CD14-positive monocyte (primary cell): ENCODE results near the gene LRRC4. TPM values are rescaled to one million over a fixed set of nuclear protein-coding genes. Genes with fewer than 3 reads are reported as not detected.

ENCODE experiments used
- DNase-seq, 3 donors: peaks; one replicate each; pipeline ENCODE4 v3.0.0-alpha.2; 2011 to 2022
- H2AFZ ChIP-seq: 2 replicates; pipeline ENCODE4 v1.6.0; 2012; ENCODE audit warnings: mild to moderate bottlenecking, low read depth, low read length, inconsistent platforms; ENCODE audit not compliant: insufficient read depth, poor library complexity, severe bottlenecking
- H3K27ac ChIP-seq, 2 donors: 1 replicate in 1 of 2; 2 replicates in 1 of 2; pipeline ENCODE4 v1.5.1; 2012 to 2013; ENCODE audit warnings: low read length in 2 of 2, control low read depth in 1 of 2, inconsistent platforms in 1 of 2, low read depth in 1 of 2, mild to moderate bottlenecking in 1 of 2
- H3K27me3 ChIP-seq, 2 donors: one replicate each; pipeline versions ENCODE4 v1.6.0 to v1.6.1; 2011 to 2013; ENCODE audit warnings: low read length in 2 of 2; ENCODE audit not compliant: control insufficient read depth in 2 of 2, insufficient read depth in 2 of 2
- H3K36me3 ChIP-seq, 2 donors: replicated peaks in 1 of 2; 1 replicate in 1 of 2; 2 replicates in 1 of 2; pipeline versions ENCODE4 v1.5.1 to v1.6.1; 2012 to 2013; ENCODE audit warnings: low read length in 2 of 2, control low read depth in 1 of 2, inconsistent platforms in 1 of 2, mild to moderate bottlenecking in 1 of 2; ENCODE audit not compliant: insufficient read depth in 2 of 2, control insufficient read depth in 1 of 2
- H3K4me1 ChIP-seq, 2 donors: 1 replicate in 1 of 2; 2 replicates in 1 of 2; pipeline versions ENCODE4 v1.5.1 to v1.6.1; 2012 to 2013; ENCODE audit warnings: low read length in 2 of 2, control low read depth in 1 of 2, inconsistent platforms in 1 of 2, mild to moderate bottlenecking in 1 of 2, moderate library complexity in 1 of 2; ENCODE audit not compliant: insufficient read depth in 2 of 2, control insufficient read depth in 1 of 2
- H3K4me2 ChIP-seq: replicated peaks from 2 replicates; pipeline ENCODE3; 2012; ENCODE audit warnings: low read length, moderate library complexity, mild to moderate bottlenecking; ENCODE audit not compliant: poor library complexity, severe bottlenecking; ENCODE audit errors: extremely low read depth
- H3K4me3 ChIP-seq, 3 experiments: fragments of 200-600 bp in 1 of 3; sonication (generic) in 1 of 3; replicated peaks in 1 of 3; 1 replicate in 2 of 3; 2 replicates in 1 of 3; pipeline ENCODE4 v1.5.1; 2011 to 2013; ENCODE audit warnings: low read length in 3 of 3, mild to moderate bottlenecking in 3 of 3, control low read depth in 2 of 3, low read depth in 2 of 3, inconsistent platforms in 1 of 3, moderate library complexity in 1 of 3
- H3K79me2 ChIP-seq: 2 replicates; pipeline ENCODE4 v1.6.0; 2012; ENCODE audit warnings: mild to moderate bottlenecking, control low read depth, inconsistent platforms, low read length, moderate library complexity; ENCODE audit not compliant: insufficient read depth
- H3K9ac ChIP-seq: 2 replicates; pipeline ENCODE4 v1.6.0; 2017; ENCODE audit warnings: low read length, mild to moderate bottlenecking; ENCODE audit not compliant: insufficient read depth, poor library complexity, severe bottlenecking
- H3K9me3 ChIP-seq, 2 donors: replicated peaks in 1 of 2; 1 replicate in 1 of 2; 2 replicates in 1 of 2; pipeline versions ENCODE4 v1.5.1 to v1.6.1; 2012 to 2013; ENCODE audit warnings: low read length in 2 of 2, control low read depth in 1 of 2; ENCODE audit not compliant: control insufficient read depth in 1 of 2, insufficient read depth in 1 of 2
- H4K20me1 ChIP-seq: 2 replicates; pipeline ENCODE4 v1.6.0; 2012; ENCODE audit warnings: mild to moderate bottlenecking, low read length, control low read depth, moderate library complexity; ENCODE audit not compliant: insufficient read depth
- H3K27ac Mint-ChIP-seq, 7 donors: one replicate each; pipeline ENCODE4 v1.8.0; 2020; ENCODE audit warnings: mild to moderate bottlenecking in 7 of 7, mixed read lengths in 7 of 7, moderate library complexity in 6 of 7, inconsistent platforms in 2 of 7
- H3K27me3 Mint-ChIP-seq, 3 donors: one replicate each; pipeline ENCODE4 v1.8.0; 2021 to 2022; ENCODE audit warnings: low read depth in 3 of 3, mild to moderate bottlenecking in 3 of 3, mixed read lengths in 3 of 3, moderate library complexity in 3 of 3, inconsistent platforms in 1 of 3
- H3K36me3 Mint-ChIP-seq, 2 donors: one replicate each; pipeline ENCODE4 v1.8.0; 2020; ENCODE audit warnings: mixed read lengths in 2 of 2, inconsistent platforms in 1 of 2, mild to moderate bottlenecking in 1 of 2
- H3K4me1 Mint-ChIP-seq: one replicate; pipeline ENCODE4 v1.8.0; 2020; ENCODE audit warnings: mild to moderate bottlenecking, mixed read lengths
- H3K4me3 Mint-ChIP-seq, 2 donors: one replicate each; pipeline ENCODE4 v1.8.0; 2020; ENCODE audit warnings: mild to moderate bottlenecking in 2 of 2, mixed read lengths in 2 of 2, moderate library complexity in 1 of 2
- H3K9me3 Mint-ChIP-seq, 7 donors: one replicate each; pipeline ENCODE4 v1.8.0; 2020 to 2022; ENCODE audit warnings: mixed read lengths in 7 of 7, mild to moderate bottlenecking in 6 of 7, moderate library complexity in 6 of 7, inconsistent platforms in 2 of 7
- CTCF ChIP-seq: fragments of 200-600 bp; IDR thresholded peaks from one replicate; pipeline ENCODE4 v1.8.0; 2022; ENCODE audit warnings: antibody characterized with exemption, mild to moderate bottlenecking
- WGBS: methylation state at CpG from one replicate; pipeline ENCODE4 v1.1.5; 2013; ENCODE audit warnings: missing lambda C conversion rate; ENCODE audit not compliant: insufficient coverage; 5-methylcytosine and 5-hydroxymethylcytosine counted together
- intact Hi-C, 2 donors: fragments of 100-400 bp; cut with micrococcal nuclease; formaldehyde crosslinking; loops; one replicate each; pipeline versions ENCODE4 v1.15.0 to v1.15.1; 2023
- polyA plus RNA-seq, 3 donors: library from polyadenylated mRNA; depleted of rRNA in 1 of 3; unstranded in 2 of 3; stranded (reverse) in 1 of 3; fragments of 300-500 nt in 2 of 3; fragments of >200 nt in 1 of 3; fragmentation: Illumina TruSeq in 2 of 3; gene quantifications; 1 replicate in 2 of 3; 2 replicates in 1 of 3; pipeline ENCODE4 v1.2.3, GENCODE V29; 2012 to 2021

Gene LRRC4
- polyA plus RNA-seq, 3 donors, result 0.12 to 3.3 (median 0.91) TPM

- H2AFZ ChIP-seq, result no peak overlapping the region
- peaks cover 15% of the 10 kb centered on the region for H3K4me1 Mint-ChIP-seq
- H3K9ac ChIP-seq, result no peak overlapping the region
- H3K27me3 ChIP-seq, result no peaks in the 10 kb centered on the region
- peaks cover 7% of the 10 kb centered on the region for H4K20me1 ChIP-seq
- peaks cover 0 to 10% of the 10 kb centered on the region in 2 donors for H3K4me1 ChIP-seq
- H3K9me3 ChIP-seq, result no peaks in the 10 kb centered on the region
- peak overlapping the region in 3 of 7 donors; percentile 29 to 57 (median 54) for H3K27ac Mint-ChIP-seq
- peaks cover 0 to 2% (median 0%) of the 10 kb centered on the region in 3 donors for H3K27me3 Mint-ChIP-seq
- no peaks in the 10 kb centered on the region for H3K9me3 Mint-ChIP-seq
- H3K79me2 ChIP-seq, result no peaks in the 10 kb centered on the region
- H3K27ac ChIP-seq, result no peak overlapping the region
- TF ChIP-seq CTCF, result no peak
- 76% methylated on average over 11 of the region's 11 CpGs for WGBS
- no peak overlapping the region for H3K4me3 ChIP-seq
- intact Hi-C loops, result no loop called here
- H3K36me3 ChIP-seq, result peaks cover 38 to 77% of the 10 kb centered on the region in 2 donors
- peaks cover 32 to 70% of the 10 kb centered on the region in 2 donors for H3K36me3 Mint-ChIP-seq
- no peak overlapping the region for H3K4me3 Mint-ChIP-seq
- no peak for DNase-seq
- no peak overlapping the region for H3K4me2 ChIP-seq
Measured at GRCh38 chr7:128071801-128072200, 40.6 kb upstream of the LRRC4 start.

GRCh38 chr7:128071376-128071775 lies 40.1 kb upstream of the LRRC4 start:
- H3K27me3 ChIP-seq, result no peaks in the 10 kb centered on the region
- peaks cover 7% of the 10 kb centered on the region for H4K20me1 ChIP-seq
- no peak overlapping the region for H3K4me3 ChIP-seq
- H3K4me1 Mint-ChIP-seq, result peaks cover 19% of the 10 kb centered on the region
- WGBS, result 49% methylated on average over 2 of the region's 6 CpGs
- no peak overlapping the region for H2AFZ ChIP-seq
- no peak overlapping the region for H3K27ac ChIP-seq
- H3K9me3 Mint-ChIP-seq, result no peaks in the 10 kb centered on the region
- H3K9ac ChIP-seq, result no peak overlapping the region
- H3K36me3 ChIP-seq, result peaks cover 34 to 77% of the 10 kb centered on the region in 2 donors
- no peak for DNase-seq
- peaks cover 0 to 10% of the 10 kb centered on the region in 2 donors for H3K4me1 ChIP-seq
- no peaks in the 10 kb centered on the region for H3K79me2 ChIP-seq
- intact Hi-C loops, result no loop called here
- H3K4me3 Mint-ChIP-seq, result no peak overlapping the region
- H3K4me2 ChIP-seq, result no peak overlapping the region
- peak overlapping the region in 2 of 7 donors; percentile 29 to 57 for H3K27ac Mint-ChIP-seq
- peaks cover 0 to 2% (median 2%) of the 10 kb centered on the region in 3 donors for H3K27me3 Mint-ChIP-seq
- peaks cover 31 to 69% of the 10 kb centered on the region in 2 donors for H3K36me3 Mint-ChIP-seq
- TF ChIP-seq CTCF, result no peak
- H3K9me3 ChIP-seq, result no peaks in the 10 kb centered on the region
